DND-41 (cell line): ENCODE data around the gene DALRD3.
"Not testable (repeated sequence)": the region's sequence is repeated elsewhere in the genome, so short reads cannot be mapped to it uniquely, and the experiment has no call there.

ENCODE experiments used
- ATAC-seq: fragments of 200-7000 bp; cut with Tn5 transposase; 3 replicates; pipeline ENCODE4 v1.9.1; 2021; ENCODE audit warnings: low read depth; ENCODE audit not compliant: insufficient read depth
- DNase-seq: peaks from one replicate; pipeline ENCODE4 v3.0.0-alpha.2; 2020
- H2AFZ ChIP-seq: 2 replicates; pipeline ENCODE4 v1.6.0; 2012; ENCODE audit warnings: low read depth, low read length
- H3K27ac ChIP-seq: 2 replicates; pipeline ENCODE4 v1.5.1; 2012; ENCODE audit warnings: low read length, inconsistent platforms
- H3K27me3 ChIP-seq: fragments of 200-600 bp; sonication (generic); 2 replicates; pipeline ENCODE4 v1.6.0; 2012; ENCODE audit warnings: low read length, mild to moderate bottlenecking, inconsistent platforms; ENCODE audit not compliant: insufficient read depth, poor library complexity
- H3K36me3 ChIP-seq: 2 replicates; pipeline ENCODE4 v1.5.1; 2012; ENCODE audit warnings: low read length, inconsistent platforms; ENCODE audit not compliant: insufficient read depth
- H3K4me1 ChIP-seq: 2 replicates; pipeline ENCODE4 v1.5.1; 2012; ENCODE audit warnings: mild to moderate bottlenecking, low read length; ENCODE audit not compliant: insufficient read depth
- H3K4me2 ChIP-seq: 2 replicates; pipeline ENCODE4 v1.6.0; 2012; ENCODE audit warnings: mild to moderate bottlenecking, moderate library complexity, low read length, inconsistent platforms; ENCODE audit not compliant: insufficient read depth
- H3K4me3 ChIP-seq, 2 experiments: fragments of 200-600 bp in 1 of 2; shearing (Covaris generic) in 1 of 2; 2 replicates each; pipeline ENCODE4 v1.5.1; 2012 to 2016; ENCODE audit warnings: inconsistent platforms in 2 of 2, low read length in 2 of 2, mild to moderate bottlenecking in 2 of 2, low read depth in 1 of 2, moderate library complexity in 1 of 2
- H3K79me2 ChIP-seq: 2 replicates; pipeline ENCODE4 v1.6.0; 2012; ENCODE audit warnings: low read length, inconsistent platforms; ENCODE audit not compliant: insufficient read depth
- H3K9ac ChIP-seq: 2 replicates; pipeline ENCODE4 v1.6.0; 2012; ENCODE audit warnings: low read depth, mild to moderate bottlenecking, inconsistent platforms, low read length, moderate library complexity
- H3K9me3 ChIP-seq: 2 replicates; pipeline ENCODE4 v1.5.1; 2012; ENCODE audit warnings: low read length, moderate library complexity, mild to moderate bottlenecking, inconsistent platforms; ENCODE audit not compliant: insufficient read depth, severe bottlenecking
- H4K20me1 ChIP-seq: 2 replicates; pipeline ENCODE4 v1.6.0; 2012; ENCODE audit warnings: low read length; ENCODE audit not compliant: insufficient read depth
- EZH2 ChIP-seq: IDR thresholded peaks from 3 replicates; pipeline ENCODE4 v1.6.1; 2012; ENCODE audit warnings: borderline replicate concordance, low read depth, mild to moderate bottlenecking, moderate library complexity, low read length, inconsistent platforms; ENCODE audit not compliant: severe bottlenecking
- TF ChIP-seq, protein P1 (sequence below): IDR thresholded peaks from 2 replicates; pipeline ENCODE4 v1.5.1; 2012; ENCODE audit warnings: borderline replicate concordance, low read length, moderate library complexity, mild to moderate bottlenecking; ENCODE audit not compliant: poor library complexity, severe bottlenecking; ENCODE audit errors: extremely low read depth

DALRD3 gene

DNA sequence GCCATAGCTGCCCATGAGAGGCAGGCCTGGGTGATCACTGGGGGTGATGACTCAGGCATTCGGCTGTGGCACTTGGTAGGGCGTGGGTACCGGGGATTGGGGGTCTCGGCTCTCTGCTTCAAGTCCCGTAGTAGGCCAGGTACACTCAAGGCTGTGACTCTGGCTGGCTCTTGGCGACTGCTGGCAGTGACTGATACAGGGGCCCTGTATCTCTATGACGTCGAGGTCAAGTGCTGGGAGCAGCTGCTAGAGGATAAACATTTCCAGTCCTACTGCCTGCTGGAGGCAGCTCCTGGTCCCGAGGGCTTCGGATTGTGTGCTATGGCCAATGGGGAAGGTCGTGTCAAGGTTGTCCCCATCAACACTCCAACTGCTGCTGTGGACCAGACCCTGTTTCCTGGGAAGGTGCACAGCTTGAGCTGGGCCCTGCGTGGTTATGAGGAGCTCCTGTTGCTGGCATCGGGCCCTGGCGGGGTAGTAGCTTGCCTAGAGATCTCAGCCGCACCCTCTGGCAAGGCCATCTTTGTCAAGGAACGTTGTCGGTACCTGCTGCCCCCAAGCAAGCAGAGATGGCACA is 5.9 kb downstream of the DALRD3 start:
- H3K4me1 ChIP-seq, result peaks cover 25% of the 10 kb centered on the region
- no peak overlapping the region for H3K4me3 ChIP-seq
- DNase-seq, result no peak
- no peaks in the 10 kb centered on the region for H3K27me3 ChIP-seq
- H3K27ac ChIP-seq, result no peak overlapping the region
- peaks cover 70% of the 10 kb centered on the region for H3K36me3 ChIP-seq
- H2AFZ ChIP-seq, result no peak overlapping the region
- H4K20me1 ChIP-seq, result peaks cover 92% of the 10 kb centered on the region
- TF ChIP-seq, protein P1, sequence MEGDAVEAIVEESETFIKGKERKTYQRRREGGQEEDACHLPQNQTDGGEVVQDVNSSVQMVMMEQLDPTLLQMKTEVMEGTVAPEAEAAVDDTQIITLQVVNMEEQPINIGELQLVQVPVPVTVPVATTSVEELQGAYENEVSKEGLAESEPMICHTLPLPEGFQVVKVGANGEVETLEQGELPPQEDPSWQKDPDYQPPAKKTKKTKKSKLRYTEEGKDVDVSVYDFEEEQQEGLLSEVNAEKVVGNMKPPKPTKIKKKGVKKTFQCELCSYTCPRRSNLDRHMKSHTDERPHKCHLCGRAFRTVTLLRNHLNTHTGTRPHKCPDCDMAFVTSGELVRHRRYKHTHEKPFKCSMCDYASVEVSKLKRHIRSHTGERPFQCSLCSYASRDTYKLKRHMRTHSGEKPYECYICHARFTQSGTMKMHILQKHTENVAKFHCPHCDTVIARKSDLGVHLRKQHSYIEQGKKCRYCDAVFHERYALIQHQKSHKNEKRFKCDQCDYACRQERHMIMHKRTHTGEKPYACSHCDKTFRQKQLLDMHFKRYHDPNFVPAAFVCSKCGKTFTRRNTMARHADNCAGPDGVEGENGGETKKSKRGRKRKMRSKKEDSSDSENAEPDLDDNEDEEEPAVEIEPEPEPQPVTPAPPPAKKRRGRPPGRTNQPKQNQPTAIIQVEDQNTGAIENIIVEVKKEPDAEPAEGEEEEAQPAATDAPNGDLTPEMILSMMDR, result no peak
- TF ChIP-seq EZH2, result no peak
- H3K9me3 ChIP-seq, result no peaks in the 10 kb centered on the region
- no peak for ATAC-seq
- peaks cover 64% of the 10 kb centered on the region for H3K79me2 ChIP-seq
- no peak overlapping the region for H3K9ac ChIP-seq
- H3K4me2 ChIP-seq, result no peak overlapping the region

GRCh38 chr3:49009396-49009795 is 9.0 kb downstream of the DALRD3 start:
- peaks cover 68% of the 10 kb centered on the region for H3K79me2 ChIP-seq

DNA sequence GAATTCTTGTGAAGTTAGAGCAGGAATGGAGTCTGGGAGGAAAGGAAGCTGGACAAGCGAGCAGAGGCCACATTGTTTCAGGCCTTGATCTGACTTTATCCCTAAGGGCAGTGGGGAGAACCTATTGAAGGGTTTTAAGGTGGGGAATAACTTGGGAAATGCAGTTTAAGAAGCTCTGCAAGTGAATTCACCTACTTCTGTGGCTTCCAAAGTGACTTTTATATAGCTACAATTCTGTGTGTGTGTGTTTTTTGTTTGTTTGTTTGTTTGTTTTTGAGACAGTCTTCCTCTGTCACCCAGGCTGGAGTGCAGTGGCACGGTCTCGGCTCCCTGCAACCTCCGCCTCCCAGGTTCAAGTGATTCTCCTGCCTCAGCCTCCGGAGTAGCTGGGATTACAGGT is 9.8 kb downstream of the DALRD3 start:
- Histone ChIP-seq H3K9ac (peak overlapping the region; percentile 98), H3K4me1 (peaks cover 35% of the 10 kb centered on the region), H3K4me3 (peak overlapping the region; percentile 69 to 86; a peak in 3 of 4 replicates), H3K79me2 (peaks cover 62% of the 10 kb centered on the region), H4K20me1 (peaks cover 55% of the 10 kb centered on the region), H3K27ac (peak overlapping the region; percentile 64; the same call in 1 of the 2 replicates), H3K4me2 (peak overlapping the region; percentile 75), H3K36me3 (peaks cover 38% of the 10 kb centered on the region)
- not testable (repeated sequence) for DNase-seq, H2AFZ ChIP-seq, H3K9me3 ChIP-seq, H3K27me3 ChIP-seq, ATAC-seq

More at GRCh38 chr3:49009396-49009795, 9.0 kb downstream of the DALRD3 start:
- DNase-seq (no peak), ATAC-seq (no peak)
- H3K36me3 ChIP-seq, result peaks cover 46% of the 10 kb centered on the region
- H3K9me3 ChIP-seq, result no peaks in the 10 kb centered on the region
- H2AFZ ChIP-seq, result no peak overlapping the region
- H3K4me2 ChIP-seq, result 0 out of 2 replicates have a peak overlapping the region, but pooled peaks have one; percentile 6
- no peak overlapping the region for H3K4me3 ChIP-seq
- no peaks in the 10 kb centered on the region for H3K27me3 ChIP-seq
- H3K27ac ChIP-seq, result no peak overlapping the region
- peaks cover 35% of the 10 kb centered on the region for H3K4me1 ChIP-seq
- H4K20me1 ChIP-seq, result peaks cover 63% of the 10 kb centered on the region
- no peak for TF ChIP-seq EZH2
- TF ChIP-seq, protein P1, result no peak
- H3K9ac ChIP-seq, result no peak overlapping the region

DNA sequence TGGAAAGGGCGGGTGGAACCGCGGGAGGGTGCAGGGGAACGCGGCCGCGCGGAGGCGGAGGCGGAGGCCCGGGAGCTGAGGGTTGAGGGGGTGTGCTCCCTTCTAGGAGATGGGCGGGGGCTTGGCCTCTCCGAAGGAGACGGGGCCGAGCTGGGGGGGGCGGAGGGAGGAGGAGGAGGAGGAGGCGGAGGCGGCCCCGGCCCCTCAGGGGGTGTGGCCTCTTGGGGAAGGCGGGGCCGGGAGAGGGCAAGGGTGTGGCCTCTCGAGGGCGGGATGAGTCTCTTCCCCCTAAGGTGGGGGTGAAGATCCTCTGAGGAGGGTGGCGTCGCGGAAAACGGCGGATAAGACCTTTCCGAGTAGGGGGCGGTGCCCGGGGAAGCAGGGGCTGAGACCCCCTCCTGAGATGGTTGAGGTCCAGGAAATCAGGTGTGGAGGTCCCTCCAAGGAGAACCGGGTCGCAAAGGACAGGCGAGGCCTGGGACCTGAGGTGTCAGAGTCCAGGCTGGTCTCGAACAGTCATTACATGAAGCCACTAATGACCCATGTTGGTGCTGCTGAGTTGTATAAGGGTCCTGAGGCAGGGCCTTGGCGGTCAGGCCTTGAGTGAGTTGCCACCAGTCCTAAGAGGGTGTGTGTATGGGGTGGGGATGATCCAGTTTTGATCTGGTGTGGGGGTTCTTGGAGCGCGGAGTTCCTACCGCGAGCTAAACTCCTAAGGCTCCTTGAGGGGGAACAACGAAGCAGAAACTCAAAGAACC is 10.4 kb downstream of the DALRD3 start:
- H2AFZ ChIP-seq, result peak overlapping the region; percentile 93
- H3K27ac ChIP-seq, result peak overlapping the region; percentile 99

More for the DNA sequence above, 10.4 kb downstream of the DALRD3 start:
- TF ChIP-seq, protein P1, result no peak
- TF ChIP-seq EZH2, result no peak
- H3K27me3 ChIP-seq, result no peaks in the 10 kb centered on the region
- DNase-seq (peak; percentile 94), ATAC-seq (peak; percentile 71)
- H3K9me3 ChIP-seq, result no peaks in the 10 kb centered on the region
- H3K36me3 ChIP-seq, result peaks cover 32% of the 10 kb centered on the region
- peak overlapping the region; percentile 69 to 86; a peak in 3 of 4 replicates for H3K4me3 ChIP-seq
- H3K4me2 ChIP-seq, result peak overlapping the region; percentile 75
- peaks cover 55% of the 10 kb centered on the region for H3K79me2 ChIP-seq
- peaks cover 35% of the 10 kb centered on the region for H3K4me1 ChIP-seq
- H3K9ac ChIP-seq, result peak overlapping the region; percentile 98
- H4K20me1 ChIP-seq, result peaks cover 48% of the 10 kb centered on the region
